ENCODE results near the gene SPSB1.

SPSB1 gene

DNA sequence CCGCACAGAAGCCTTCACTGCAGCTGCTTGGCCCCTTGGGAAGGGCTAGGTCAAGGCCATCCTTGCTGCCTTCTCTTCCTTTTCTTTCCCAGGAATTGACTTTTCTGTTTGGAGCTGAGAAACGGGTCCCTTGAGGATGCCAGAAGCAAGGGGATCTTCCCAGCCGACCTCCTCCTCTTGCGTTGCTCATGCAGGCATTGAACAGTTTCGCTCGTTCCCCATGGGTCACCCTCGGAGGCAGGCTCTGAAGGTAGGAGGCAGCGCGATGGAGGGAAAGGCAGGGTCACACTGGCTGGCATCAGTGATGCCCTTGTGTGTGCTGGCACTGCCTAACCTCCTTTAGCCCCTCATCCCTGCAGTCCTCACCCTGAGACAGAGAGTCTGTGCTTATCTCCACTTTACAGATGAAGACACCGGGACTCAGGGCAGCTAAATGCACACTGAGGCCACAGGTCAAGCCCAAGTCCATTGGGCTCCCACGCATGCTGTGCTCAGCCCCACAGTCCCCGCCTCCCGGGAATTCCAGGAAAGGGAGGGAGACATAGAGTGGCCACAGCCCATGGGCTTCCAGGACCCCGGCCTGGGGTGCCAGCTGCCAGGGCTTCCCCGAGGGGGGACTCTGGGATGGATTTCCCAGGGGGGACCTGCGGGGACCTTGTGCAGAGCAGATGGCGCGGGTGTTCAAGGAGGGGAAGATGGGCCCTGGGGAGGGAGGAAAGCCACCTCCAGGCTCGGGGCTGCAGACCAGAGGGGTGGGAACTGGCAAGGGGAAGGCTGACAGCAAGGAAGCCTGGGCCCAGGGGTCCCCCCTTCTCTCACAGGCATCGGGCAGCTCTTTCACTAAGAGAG is 90.2 kb downstream of the SPSB1 start:
- TF ChIP-seq, protein P1, sequence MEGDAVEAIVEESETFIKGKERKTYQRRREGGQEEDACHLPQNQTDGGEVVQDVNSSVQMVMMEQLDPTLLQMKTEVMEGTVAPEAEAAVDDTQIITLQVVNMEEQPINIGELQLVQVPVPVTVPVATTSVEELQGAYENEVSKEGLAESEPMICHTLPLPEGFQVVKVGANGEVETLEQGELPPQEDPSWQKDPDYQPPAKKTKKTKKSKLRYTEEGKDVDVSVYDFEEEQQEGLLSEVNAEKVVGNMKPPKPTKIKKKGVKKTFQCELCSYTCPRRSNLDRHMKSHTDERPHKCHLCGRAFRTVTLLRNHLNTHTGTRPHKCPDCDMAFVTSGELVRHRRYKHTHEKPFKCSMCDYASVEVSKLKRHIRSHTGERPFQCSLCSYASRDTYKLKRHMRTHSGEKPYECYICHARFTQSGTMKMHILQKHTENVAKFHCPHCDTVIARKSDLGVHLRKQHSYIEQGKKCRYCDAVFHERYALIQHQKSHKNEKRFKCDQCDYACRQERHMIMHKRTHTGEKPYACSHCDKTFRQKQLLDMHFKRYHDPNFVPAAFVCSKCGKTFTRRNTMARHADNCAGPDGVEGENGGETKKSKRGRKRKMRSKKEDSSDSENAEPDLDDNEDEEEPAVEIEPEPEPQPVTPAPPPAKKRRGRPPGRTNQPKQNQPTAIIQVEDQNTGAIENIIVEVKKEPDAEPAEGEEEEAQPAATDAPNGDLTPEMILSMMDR (IDR thresholded peaks at IDR 0.05) = no peak

DNA sequence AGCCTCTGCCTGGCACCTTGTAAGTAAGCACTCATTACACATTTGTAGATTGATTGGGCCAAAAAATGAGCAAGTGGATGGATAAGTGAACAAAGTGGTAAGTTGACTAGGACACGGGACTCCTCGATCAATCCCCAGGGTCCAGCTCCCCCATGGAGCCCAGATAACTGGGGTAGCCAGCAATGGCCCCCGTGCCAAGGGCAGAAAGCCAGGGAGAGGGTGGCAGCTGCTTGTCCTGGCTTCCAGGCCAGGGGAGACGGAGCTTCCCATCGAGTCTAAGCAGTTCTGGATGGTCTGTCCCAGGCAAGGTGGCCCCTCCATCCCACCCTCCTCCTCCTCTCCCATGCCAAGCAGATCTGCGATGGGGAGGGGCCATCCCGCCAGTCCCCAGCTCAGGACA is 91.4 kb downstream of the SPSB1 start:
- TF ChIP-seq, protein P1 (IDR thresholded peaks at IDR 0.05) = no peak

DNA sequence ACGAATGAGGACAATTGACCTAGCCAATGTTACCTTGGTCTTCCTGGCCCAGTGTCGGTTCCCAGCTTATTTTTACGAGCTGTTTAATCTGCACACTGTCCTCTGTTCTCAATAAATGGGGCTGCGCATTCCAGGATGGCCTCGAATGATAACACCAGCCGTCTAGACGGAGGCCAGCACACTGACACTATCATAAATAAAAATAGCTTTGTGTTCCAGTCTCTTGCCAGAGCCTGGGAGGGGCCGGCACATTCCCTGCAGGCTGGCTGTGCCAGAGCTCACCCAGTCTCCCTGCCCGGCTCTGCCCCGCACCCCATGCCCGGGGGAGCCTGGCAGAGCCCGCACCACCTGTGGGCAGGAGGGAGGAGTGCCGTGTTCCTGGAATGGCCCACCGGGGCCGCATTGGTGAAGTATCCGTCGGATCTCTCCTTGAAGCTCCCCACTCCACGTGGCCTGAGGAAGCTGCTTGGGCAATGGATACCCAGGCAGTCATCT is 92.1 kb downstream of the SPSB1 start:
- TF ChIP-seq, protein P1 (IDR thresholded peaks at IDR 0.05) = no peak

DNA sequence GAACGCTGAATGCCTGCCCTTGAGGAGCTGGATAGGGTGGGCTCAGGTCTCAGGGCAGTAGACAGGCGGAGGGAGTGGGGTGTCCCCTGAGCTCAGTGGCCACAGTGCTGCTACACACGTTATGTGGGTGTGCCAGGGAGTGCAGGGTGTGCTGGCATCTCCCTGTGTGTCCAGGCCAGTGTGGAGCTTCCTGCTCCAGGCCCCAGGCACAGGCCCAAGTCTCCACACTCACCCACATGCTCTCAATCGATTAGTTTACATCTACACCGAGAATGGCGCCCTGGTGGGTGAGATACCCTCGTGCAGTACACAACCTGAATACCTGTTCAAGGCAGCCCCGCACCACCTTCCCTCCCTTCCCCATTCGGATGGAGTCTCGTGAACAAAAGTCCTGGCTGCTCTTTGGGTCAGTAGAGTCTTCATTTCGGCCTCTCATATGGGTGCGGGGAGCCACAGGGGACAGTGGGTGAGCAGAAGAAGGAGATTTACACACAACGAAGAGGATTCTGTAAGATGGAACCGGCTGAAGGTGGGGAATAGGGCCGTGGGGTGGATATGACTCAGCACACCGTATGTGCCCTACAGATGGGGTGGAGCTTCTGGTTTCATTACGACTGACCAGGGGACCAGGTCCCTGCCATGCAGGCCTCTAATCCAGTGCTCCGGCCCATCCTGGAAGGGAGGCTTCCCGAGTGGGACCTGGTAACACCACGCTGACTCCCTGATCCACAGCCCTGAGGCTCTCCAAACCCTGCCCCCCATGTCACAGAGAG is 93.3 kb downstream of the SPSB1 start:
- TF ChIP-seq, protein P1 (IDR thresholded peaks at IDR 0.05) = no peak

DNA sequence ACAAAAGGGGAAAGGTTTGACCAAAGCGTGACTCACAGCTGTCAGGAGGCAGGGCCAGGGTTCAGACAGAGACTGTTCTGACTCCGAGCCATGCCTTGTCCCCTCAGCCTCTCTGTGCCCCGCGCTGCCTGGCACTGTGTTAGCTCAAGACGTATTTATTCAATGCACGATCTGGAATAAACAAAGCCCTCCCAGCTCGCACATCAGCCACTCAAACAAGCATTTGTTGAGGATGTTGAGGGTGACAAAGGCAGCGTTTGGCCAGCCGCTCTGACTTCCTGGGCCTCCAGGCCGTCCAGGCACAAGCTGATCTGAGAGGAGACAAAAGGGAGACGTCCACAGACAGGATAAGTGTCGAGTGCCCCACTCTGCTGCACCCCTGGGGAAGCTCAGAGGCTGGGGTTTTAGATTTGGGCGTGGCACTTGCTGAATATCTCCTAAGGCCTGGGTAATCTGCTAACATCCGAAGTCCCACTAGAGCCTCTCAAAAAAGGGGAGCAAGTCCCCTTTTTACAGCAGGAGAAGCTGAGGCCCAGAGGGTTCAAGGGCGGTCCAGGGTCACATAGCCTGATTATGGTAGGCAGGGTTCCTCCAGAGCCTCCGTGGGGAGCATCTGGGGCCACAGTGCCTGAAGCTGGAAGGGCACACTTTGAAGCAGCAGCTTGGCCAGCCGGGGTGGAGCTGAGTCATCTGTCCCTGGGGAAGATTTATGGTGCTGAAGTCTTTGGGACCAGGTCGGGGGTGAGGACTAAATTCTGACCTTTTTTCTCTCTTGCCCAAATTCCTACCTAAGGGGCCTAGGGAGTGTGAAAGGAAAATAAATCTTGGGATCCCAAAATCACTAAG is 95.9 kb downstream of the SPSB1 start:
- TF ChIP-seq, protein P1 (IDR thresholded peaks at IDR 0.05) = no peak

DNA sequence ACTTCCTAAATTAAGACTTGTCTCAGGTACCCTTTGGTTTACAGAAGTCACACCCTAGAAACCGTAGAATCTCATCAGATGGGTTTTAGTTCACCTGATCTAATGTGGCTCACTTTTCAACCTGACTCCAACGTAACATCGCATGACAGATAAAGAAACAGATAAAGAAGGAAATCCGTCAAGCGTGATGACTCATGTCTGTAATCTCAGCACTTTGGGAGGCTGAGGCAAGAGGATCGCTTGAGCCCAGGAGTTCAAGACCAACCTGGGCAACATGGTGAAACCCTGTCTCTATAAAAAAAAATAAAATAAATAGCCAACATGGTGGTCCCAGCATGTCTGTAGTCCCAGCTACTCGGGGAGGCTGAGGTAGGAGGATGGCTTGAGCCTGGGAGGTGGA is 97.3 kb downstream of the SPSB1 start:
- TF ChIP-seq, protein P1 (IDR thresholded peaks at IDR 0.05) = no peak

DNA sequence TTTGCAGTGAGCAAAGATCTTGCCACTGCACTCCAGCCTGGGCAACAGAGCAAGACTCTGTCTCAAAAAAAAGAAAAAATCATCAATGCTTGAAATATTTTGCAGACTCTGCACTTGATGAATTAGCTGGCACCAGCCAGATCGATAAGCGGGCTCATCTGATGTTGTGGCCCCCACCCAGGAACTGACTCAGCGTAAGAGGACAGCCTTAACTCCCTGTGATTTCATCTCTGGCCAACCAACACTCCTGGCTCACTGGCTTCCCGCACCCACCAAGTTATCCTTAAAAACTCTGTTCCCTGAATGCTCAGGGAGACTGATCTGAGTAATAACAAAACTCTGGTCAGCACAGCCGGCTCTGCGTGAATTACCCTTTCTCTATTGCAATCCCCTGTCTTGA is 98.9 kb downstream of the SPSB1 start:
- TF ChIP-seq, protein P1 (IDR thresholded peaks at IDR 0.05) = no peak
